CD8-positive, alpha-beta memory T cell (primary cell): ENCODE measurements around the gene GRIP1. TPM values are rescaled to one million over a fixed set of nuclear protein-coding genes. Genes with fewer than 3 reads are reported as not detected.

Experiments used
- CTCF ChIA-PET: fragments of 350-600 bp; sonication (Branson Sonifier 250); formaldehyde crosslinking; loops from one replicate; lab custom pipeline; 2021; ENCODE audit warnings: antibody characterized with exemption; lab: Charles Lee
- POLR2A ChIA-PET: fragments of 350-600 bp; sonication (Branson Sonifier 250); formaldehyde crosslinking; loops from one replicate; lab custom pipeline; 2021; ENCODE audit warnings: antibody characterized with exemption; lab: Charles Lee
- DNase-seq, 5 donors: peaks; one replicate each; pipeline versions ENCODE4 v3.0.0 to v3.0.0-alpha.2; 2020 to 2022; ENCODE audit warnings: mixed read lengths in 1 of 5
- H3K27ac ChIP-seq: one replicate; pipeline ENCODE4 v1.7.0; 2013; ENCODE audit warnings: low read depth, mild to moderate bottlenecking, low read length, moderate library complexity
- H3K27me3 ChIP-seq: 2 replicates; pipeline ENCODE4 v1.7.0; 2013; ENCODE audit warnings: low read length, mild to moderate bottlenecking; ENCODE audit not compliant: insufficient read depth, poor library complexity, severe bottlenecking
- H3K36me3 ChIP-seq: 2 replicates; pipeline ENCODE4 v1.7.0; 2013; ENCODE audit warnings: mild to moderate bottlenecking, low read length, moderate library complexity; ENCODE audit not compliant: insufficient read depth
- H3K4me1 ChIP-seq: 2 replicates; pipeline ENCODE4 v1.7.0; 2013; ENCODE audit warnings: mild to moderate bottlenecking, low read length, moderate library complexity; ENCODE audit not compliant: insufficient read depth
- H3K4me3 ChIP-seq: 2 replicates; pipeline ENCODE4 v1.7.0; 2013; ENCODE audit warnings: mild to moderate bottlenecking, low read length
- H3K9me3 ChIP-seq: 2 replicates; pipeline ENCODE4 v1.7.0; 2013; ENCODE audit warnings: mild to moderate bottlenecking, low read length
- H3K27ac Mint-ChIP-seq, 8 donors: one replicate each; pipeline ENCODE4 v1.8.0; 2020 to 2021; ENCODE audit warnings: mixed read lengths in 8 of 8, mild to moderate bottlenecking in 6 of 8, inconsistent platforms in 3 of 8, moderate library complexity in 3 of 8
- H3K27me3 Mint-ChIP-seq, 2 donors: one replicate each; pipeline ENCODE4 v1.8.0; 2020 to 2021; ENCODE audit warnings: mixed read lengths in 2 of 2, mild to moderate bottlenecking in 1 of 2, moderate library complexity in 1 of 2
- H3K36me3 Mint-ChIP-seq, 3 donors: one replicate each; pipeline ENCODE4 v1.8.0; 2020 to 2021; ENCODE audit warnings: mixed read lengths in 3 of 3, inconsistent platforms in 1 of 3, mild to moderate bottlenecking in 1 of 3
- H3K4me1 Mint-ChIP-seq, 3 donors: one replicate each; pipeline ENCODE4 v1.8.0; 2020 to 2021; ENCODE audit warnings: mixed read lengths in 3 of 3, inconsistent platforms in 1 of 3, mild to moderate bottlenecking in 1 of 3
- H3K4me3 Mint-ChIP-seq, 7 donors: one replicate each; pipeline ENCODE4 v1.8.0; 2020 to 2021; ENCODE audit warnings: mixed read lengths in 7 of 7, mild to moderate bottlenecking in 6 of 7, moderate library complexity in 4 of 7, inconsistent platforms in 2 of 7
- H3K9me3 Mint-ChIP-seq, 5 donors: one replicate each; pipeline ENCODE4 v1.8.0; 2020 to 2022; ENCODE audit warnings: mixed read lengths in 5 of 5, mild to moderate bottlenecking in 3 of 5, moderate library complexity in 2 of 5, inconsistent platforms in 1 of 5
- polyA plus RNA-seq: library from polyadenylated mRNA; unstranded; fragments of 300-500 nt; fragmentation: Illumina TruSeq; gene quantifications from one replicate; pipeline ENCODE4 v1.2.3, GENCODE V29; 2021
- total RNA-seq, 2 experiments: library from RNA; stranded (reverse); gene quantifications; one replicate each; pipeline ENCODE4 v1.2.3, GENCODE V29; 2021

The GRIP1 gene
- total and polyA plus RNA-seq, 3 experiments from 2014 or later, result 0.31 to 1.5 (median 1.3) TPM

DNA sequence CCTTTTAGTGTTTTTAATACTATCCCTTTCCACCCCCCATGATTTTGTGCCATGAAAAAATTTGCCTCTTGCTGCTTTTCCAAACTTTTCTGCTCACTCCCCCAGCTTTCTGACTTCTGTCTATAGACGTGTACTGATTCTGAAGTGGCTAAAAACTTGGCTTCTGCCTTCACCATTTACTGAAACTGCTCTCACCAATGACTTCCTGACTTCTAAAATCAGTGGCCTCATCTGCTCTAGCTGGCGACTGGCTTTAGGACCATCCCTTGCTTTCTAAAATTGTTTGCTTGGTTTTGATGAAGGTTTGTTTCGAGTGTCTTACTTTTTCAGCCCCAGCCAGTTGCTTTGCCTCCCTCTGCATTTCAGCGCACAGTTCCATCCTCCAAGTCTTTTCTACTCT, 231.2 kb downstream of the GRIP1 start:
- Mint-ChIP-seq H3K27me3 (peaks cover 0 to 11% of the 10 kb centered on the region in 2 donors), H3K4me3 (no peak overlapping the region), H3K4me1 (no peaks in the 10 kb centered on the region), H3K27ac (no peak overlapping the region), H3K9me3 (no peaks in the 10 kb centered on the region), H3K36me3 (no peaks in the 10 kb centered on the region)
- Histone ChIP-seq H3K9me3 (no peaks in the 10 kb centered on the region), H3K4me1 (no peaks in the 10 kb centered on the region), H3K27me3 (no peaks in the 10 kb centered on the region), H3K4me3 (no peak overlapping the region), H3K27ac (no peak overlapping the region), H3K36me3 (no peaks in the 10 kb centered on the region)
- CTCF ChIA-PET, result no interaction called here
- DNase-seq, result no peak
- POLR2A ChIA-PET, result no interaction called here

DNA sequence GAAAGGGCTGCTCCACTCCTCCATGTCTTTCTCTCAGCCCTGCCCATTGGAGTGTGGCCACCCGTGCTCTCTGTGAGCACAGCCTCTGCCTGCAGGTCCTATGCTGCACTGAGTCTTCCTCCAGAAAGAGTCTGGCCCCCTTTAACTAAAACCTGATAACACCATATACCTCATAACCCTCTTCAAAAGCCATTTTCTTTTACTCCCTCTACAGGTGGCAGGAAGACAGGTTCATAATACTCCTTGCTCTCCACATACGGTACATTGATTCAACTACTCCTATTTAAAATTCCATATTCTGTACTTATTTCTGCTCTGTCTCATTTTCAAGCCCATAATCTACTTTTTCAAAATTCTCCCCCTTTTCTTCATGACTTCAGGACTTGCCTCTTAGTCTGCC, 232.6 kb downstream of the GRIP1 start:
- no peaks in the 10 kb centered on the region for H3K36me3 Mint-ChIP-seq
- H3K4me1 Mint-ChIP-seq, result no peaks in the 10 kb centered on the region
- Histone ChIP-seq H3K4me1 (no peaks in the 10 kb centered on the region), H3K9me3 (no peaks in the 10 kb centered on the region), H3K36me3 (no peaks in the 10 kb centered on the region), H3K27ac (no peak overlapping the region), H3K27me3 (no peaks in the 10 kb centered on the region), H3K4me3 (no peak overlapping the region)
- peaks cover 0 to 4% of the 10 kb centered on the region in 2 donors for H3K27me3 Mint-ChIP-seq
- no peak overlapping the region for H3K27ac Mint-ChIP-seq
- DNase-seq, result no peak
- H3K9me3 Mint-ChIP-seq, result no peaks in the 10 kb centered on the region
- no peak overlapping the region for H3K4me3 Mint-ChIP-seq
- CTCF ChIA-PET, result no interaction called here
- POLR2A ChIA-PET, result no interaction called here

GRCh38 chr12:66441905-66442559, 236.8 kb downstream of the GRIP1 start:
- Histone ChIP-seq H3K27ac (no peak overlapping the region), H3K36me3 (no peaks in the 10 kb centered on the region), H3K27me3 (no peaks in the 10 kb centered on the region), H3K9me3 (no peaks in the 10 kb centered on the region), H3K4me3 (no peak overlapping the region), H3K4me1 (no peaks in the 10 kb centered on the region)
- CTCF ChIA-PET, result interaction anchor here (1.6 to 1.7 kb wide), 2 partner anchors 9 to 12 kb away, joined by 3 to 4 read pairs; no protein-coding TSS in a partner anchor
- Mint-ChIP-seq H3K27ac (no peak overlapping the region), H3K9me3 (no peaks in the 10 kb centered on the region), H3K4me3 (no peak overlapping the region), H3K4me1 (no peaks in the 10 kb centered on the region), H3K27me3 (peaks cover 0 to 4% of the 10 kb centered on the region in 2 donors), H3K36me3 (no peaks in the 10 kb centered on the region)
- POLR2A ChIA-PET, result no interaction called here
- DNase-seq, result no peak

- Mint-ChIP-seq H3K4me1 (no peaks in the 10 kb centered on the region), H3K9me3 (no peaks in the 10 kb centered on the region), H3K27me3 (no peaks in the 10 kb centered on the region), H3K4me3 (no peak overlapping the region), H3K36me3 (no peaks in the 10 kb centered on the region), H3K27ac (no peak overlapping the region)
- H3K4me3 ChIP-seq, result no peak overlapping the region
- H3K4me1 ChIP-seq, result no peaks in the 10 kb centered on the region
- H3K36me3 ChIP-seq, result no peaks in the 10 kb centered on the region
- H3K27ac ChIP-seq, result no peak overlapping the region
- POLR2A ChIA-PET, result no interaction called here
- H3K27me3 ChIP-seq, result no peaks in the 10 kb centered on the region
- no peaks in the 10 kb centered on the region for H3K9me3 ChIP-seq
- no peak for DNase-seq
- CTCF ChIA-PET, result no interaction called here
These were observed 240.3 kb downstream of the GRIP1 start for GRCh38 chr12:66438601-66439000.

GRCh38 chr12:66430106-66430505, 248.8 kb downstream of the GRIP1 start:
- Histone ChIP-seq H3K9me3 (no peaks in the 10 kb centered on the region), H3K36me3 (no peaks in the 10 kb centered on the region), H3K4me1 (no peaks in the 10 kb centered on the region), H3K27me3 (no peaks in the 10 kb centered on the region), H3K4me3 (no peak overlapping the region), H3K27ac (no peak overlapping the region)
- Mint-ChIP-seq H3K27me3 (peaks cover 0 to 16% of the 10 kb centered on the region in 2 donors), H3K4me3 (no peak overlapping the region), H3K9me3 (peaks cover 0 to 12% (median 4%) of the 10 kb centered on the region in 5 donors), H3K4me1 (no peaks in the 10 kb centered on the region), H3K27ac (no peak overlapping the region), H3K36me3 (no peaks in the 10 kb centered on the region)
- POLR2A ChIA-PET, result no interaction called here
- CTCF ChIA-PET, result no interaction called here
- DNase-seq, result no peak

- no peaks in the 10 kb centered on the region for H3K4me1 Mint-ChIP-seq
- Histone ChIP-seq H3K36me3 (no peaks in the 10 kb centered on the region), H3K4me3 (no peak overlapping the region), H3K4me1 (no peaks in the 10 kb centered on the region), H3K9me3 (no peaks in the 10 kb centered on the region), H3K27me3 (no peaks in the 10 kb centered on the region), H3K27ac (no peak overlapping the region)
- ChIA-PET POLR2A (no interaction called here), CTCF (no interaction called here)
- H3K27ac Mint-ChIP-seq, result no peak overlapping the region
- DNase-seq, result no peak
- peaks cover 9 to 20% (median 14%) of the 10 kb centered on the region in 5 donors for H3K9me3 Mint-ChIP-seq
- no peaks in the 10 kb centered on the region for H3K36me3 Mint-ChIP-seq
- peaks cover 0 to 23% of the 10 kb centered on the region in 2 donors for H3K27me3 Mint-ChIP-seq
- no peak overlapping the region for H3K4me3 Mint-ChIP-seq
These were observed 250.0 kb downstream of the GRIP1 start for GRCh38 chr12:66428870-66429269.

- Histone ChIP-seq H3K9me3 (no peaks in the 10 kb centered on the region), H3K4me1 (no peaks in the 10 kb centered on the region), H3K27me3 (no peaks in the 10 kb centered on the region), H3K4me3 (no peak overlapping the region), H3K36me3 (no peaks in the 10 kb centered on the region), H3K27ac (no peak overlapping the region)
- no peaks in the 10 kb centered on the region for H3K36me3 Mint-ChIP-seq
- no peak overlapping the region for H3K27ac Mint-ChIP-seq
- peaks cover 9 to 20% (median 14%) of the 10 kb centered on the region in 5 donors for H3K9me3 Mint-ChIP-seq
- peaks cover 0 to 23% of the 10 kb centered on the region in 2 donors for H3K27me3 Mint-ChIP-seq
- ChIA-PET CTCF (no interaction called here), POLR2A (no interaction called here)
- H3K4me3 Mint-ChIP-seq, result no peak overlapping the region
- no peaks in the 10 kb centered on the region for H3K4me1 Mint-ChIP-seq
- no peak for DNase-seq
These were observed 250.6 kb downstream of the GRIP1 start for GRCh38 chr12:66428261-66428660.

GRCh38 chr12:66426696-66427095, 252.2 kb downstream of the GRIP1 start:
- Histone ChIP-seq H3K27ac (no peak overlapping the region), H3K9me3 (no peaks in the 10 kb centered on the region), H3K27me3 (no peaks in the 10 kb centered on the region), H3K4me3 (no peak overlapping the region), H3K36me3 (no peaks in the 10 kb centered on the region), H3K4me1 (no peaks in the 10 kb centered on the region)
- peaks cover 9 to 20% (median 14%) of the 10 kb centered on the region in 5 donors for H3K9me3 Mint-ChIP-seq
- no peak overlapping the region for H3K27ac Mint-ChIP-seq
- no peak overlapping the region for H3K4me3 Mint-ChIP-seq
- POLR2A ChIA-PET, result no interaction called here
- H3K27me3 Mint-ChIP-seq, result peaks cover 0 to 23% of the 10 kb centered on the region in 2 donors
- CTCF ChIA-PET, result no interaction called here
- no peaks in the 10 kb centered on the region for H3K4me1 Mint-ChIP-seq
- no peaks in the 10 kb centered on the region for H3K36me3 Mint-ChIP-seq
- no peak for DNase-seq
